GM18508 (cell line): ENCODE results near the gene NDUFS8.
"Not testable (repeated sequence)": the region's sequence is repeated elsewhere in the genome, so short reads cannot be mapped to it uniquely, and the experiment has no call there.

Source experiments
- ATAC-seq: cut with Tn5 transposase; IDR thresholded peaks from one replicate; pipeline ENCODE4 v1.9.1; 2021; ENCODE audit warnings: moderate number of reproducible peaks; ENCODE audit not compliant: insufficient read depth, unreplicated experiment

The NDUFS8 gene

DNA sequence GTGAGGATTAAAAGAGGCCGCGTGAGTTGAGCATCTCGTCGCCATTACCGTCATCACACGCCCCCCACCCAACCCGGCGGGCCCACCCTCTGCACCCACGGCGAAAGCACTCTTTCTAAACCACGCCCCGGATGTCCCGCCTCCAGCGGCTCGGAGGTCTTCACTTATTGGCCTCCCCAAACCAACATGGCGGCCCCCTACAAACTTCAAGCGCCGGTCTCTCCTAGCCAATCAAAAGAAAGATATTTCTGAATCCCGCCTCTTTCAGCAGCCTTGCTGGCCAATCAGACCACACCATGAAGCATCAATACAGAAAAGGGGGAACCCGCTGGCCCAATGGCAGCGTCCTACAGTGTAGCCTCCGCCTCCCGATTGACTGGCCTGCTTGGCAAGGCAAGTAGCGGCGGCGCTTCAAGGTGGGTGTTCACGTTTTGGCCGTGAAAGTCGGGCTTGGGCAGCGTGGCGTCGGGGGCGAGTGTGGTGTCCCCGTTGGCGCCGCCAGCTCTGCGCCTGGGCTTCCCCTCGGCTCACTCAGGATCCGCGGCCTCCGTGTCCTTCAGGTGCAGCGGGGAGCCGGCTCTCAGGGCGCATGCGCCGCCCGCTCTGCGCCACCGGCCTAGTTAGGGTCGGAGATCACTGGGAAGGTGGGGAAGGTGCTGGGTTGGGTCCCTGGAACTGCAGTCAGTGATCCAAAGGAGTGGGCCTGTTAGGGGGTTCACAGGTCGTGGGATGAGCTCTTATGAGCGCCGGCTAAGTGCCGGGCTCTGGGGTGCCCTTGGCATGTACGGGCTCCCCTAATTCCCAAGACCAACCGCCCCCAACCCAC lies at the start of gene NDUFS8:
TSS of gene NDUFS8 (plus strand) at position 364 of the 826 bp plus-strand sequence. CDS start 1,471 bp downstream, outside the sequence.
- peak; percentile 77 for ATAC-seq

DNA sequence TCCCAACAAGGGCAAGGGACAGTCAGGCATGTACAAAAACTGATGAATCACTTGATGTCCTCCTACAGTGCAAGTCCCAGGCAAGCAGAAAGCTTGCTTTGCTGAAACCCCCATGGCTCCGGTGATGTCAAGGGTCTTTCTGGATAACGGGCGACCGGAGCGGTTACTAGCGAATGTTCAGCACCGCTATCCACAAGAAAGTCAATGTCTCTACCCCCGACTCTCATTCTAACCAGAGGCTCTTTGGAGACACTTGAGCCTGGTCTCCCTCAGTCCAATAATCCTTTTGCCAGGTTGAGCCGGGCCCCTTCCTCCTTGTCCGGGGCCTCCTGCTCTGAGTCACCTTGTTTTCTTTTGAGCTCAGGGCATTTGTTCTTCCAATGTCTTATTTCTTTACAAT lies 49.3 kb upstream of the NDUFS8 start:
- ATAC-seq, result not testable (repeated sequence)

DNA sequence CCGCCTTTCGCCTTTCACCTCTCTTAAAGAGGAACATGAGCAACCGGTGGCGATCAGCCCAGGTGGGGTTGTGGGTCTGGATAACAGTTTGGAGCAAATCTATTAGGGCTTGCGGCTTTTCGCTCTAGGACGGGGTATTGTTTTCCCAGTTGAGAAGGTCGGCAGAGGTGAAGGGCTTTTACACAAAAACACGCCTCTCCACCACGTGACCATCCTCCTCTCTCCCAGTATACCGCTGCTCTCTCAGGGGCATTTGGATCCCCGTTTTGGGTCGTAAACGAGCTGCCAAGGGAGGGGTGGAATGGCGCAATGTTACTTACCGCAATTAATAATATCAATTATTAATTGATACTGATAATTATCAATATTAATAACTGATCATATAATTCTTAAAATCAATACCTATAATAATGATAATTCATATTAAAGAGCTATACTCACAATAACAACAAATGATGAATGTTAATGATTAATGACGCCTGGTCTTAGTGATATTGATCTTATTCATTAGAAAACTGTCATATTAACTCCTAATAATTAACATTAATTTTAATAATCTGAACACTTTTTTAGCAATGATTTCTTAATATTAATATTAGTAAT lies 48.1 kb upstream of the NDUFS8 start:
- ATAC-seq, result not testable (repeated sequence)

DNA sequence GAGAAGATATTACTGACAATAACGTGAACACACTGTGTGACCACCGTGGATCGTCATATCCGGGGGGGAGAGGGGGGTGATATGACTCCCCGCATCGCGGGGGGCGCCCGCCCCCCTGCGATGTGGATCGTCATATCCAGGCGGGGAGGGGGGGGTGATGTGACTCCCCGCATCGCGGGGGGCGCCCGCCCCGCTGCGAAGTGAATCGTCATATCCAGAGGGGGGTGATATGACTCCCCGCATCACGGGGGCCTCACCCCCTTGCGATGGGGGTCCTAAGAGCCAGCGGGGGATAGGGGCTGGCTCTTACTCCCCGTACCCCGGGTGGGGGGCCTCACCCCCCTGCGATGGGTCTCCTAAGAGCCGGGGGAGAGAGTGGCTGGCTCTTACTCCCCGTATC lies 46.5 kb upstream of the NDUFS8 start:
- ATAC-seq, result no peak

DNA sequence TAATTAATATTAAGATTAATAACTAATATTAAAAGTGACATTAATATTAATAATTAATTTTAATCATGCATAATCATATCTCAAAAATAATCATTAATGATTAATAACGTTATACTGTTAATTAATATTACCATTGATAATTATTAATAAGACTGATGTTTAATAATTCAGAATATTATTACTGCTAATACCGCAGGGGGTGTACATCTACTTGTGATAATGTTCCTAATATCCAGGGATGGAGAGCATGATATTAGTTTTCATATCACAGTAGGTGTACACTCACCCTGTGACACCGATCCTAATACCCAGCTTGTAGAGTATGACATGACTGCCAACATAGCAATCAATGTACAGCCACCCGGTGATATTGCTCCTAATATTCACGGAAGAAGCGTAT lies 45.2 kb upstream of the NDUFS8 start:
- not testable (repeated sequence) for ATAC-seq

DNA sequence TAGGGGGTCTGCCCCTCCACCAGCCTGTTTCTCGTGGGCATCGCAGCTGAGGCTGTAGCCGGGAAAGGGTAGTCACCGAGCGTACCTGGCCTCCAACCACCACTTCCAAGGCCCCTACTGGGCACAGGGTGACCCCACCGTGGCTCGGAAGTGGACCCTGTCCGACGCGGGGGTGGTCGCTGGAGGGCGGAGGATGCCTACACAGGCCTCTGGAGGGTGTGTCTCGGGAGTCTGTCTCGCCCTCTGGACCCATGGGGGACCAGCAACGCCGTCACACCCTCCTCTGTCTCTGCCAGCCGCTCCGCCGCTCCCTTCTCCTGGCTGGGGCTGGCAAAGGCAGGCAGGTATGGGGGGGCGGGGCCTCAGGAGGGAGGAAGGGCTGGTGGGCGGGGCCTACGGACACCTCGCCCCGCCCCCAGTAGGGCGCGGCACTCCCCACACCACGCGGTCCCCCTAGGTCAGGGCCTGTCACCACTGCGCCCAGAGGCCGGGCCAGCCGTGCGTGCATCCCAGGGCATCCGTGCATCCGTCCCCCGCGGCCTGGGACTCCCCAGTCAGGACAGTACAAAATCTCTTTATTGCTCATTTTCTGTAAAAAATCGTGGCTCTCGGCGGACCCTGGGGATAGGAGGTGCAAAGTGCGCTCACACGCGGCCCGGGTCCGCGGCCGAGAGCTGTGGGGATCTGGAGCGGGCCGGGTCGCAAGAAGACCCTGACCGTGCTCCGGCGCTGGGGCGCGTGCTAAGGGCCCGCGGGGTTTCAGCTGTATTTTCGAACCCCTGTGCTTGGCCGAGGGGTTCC lies 39.7 kb upstream of the NDUFS8 start:
- ATAC-seq, result not testable (repeated sequence)

DNA sequence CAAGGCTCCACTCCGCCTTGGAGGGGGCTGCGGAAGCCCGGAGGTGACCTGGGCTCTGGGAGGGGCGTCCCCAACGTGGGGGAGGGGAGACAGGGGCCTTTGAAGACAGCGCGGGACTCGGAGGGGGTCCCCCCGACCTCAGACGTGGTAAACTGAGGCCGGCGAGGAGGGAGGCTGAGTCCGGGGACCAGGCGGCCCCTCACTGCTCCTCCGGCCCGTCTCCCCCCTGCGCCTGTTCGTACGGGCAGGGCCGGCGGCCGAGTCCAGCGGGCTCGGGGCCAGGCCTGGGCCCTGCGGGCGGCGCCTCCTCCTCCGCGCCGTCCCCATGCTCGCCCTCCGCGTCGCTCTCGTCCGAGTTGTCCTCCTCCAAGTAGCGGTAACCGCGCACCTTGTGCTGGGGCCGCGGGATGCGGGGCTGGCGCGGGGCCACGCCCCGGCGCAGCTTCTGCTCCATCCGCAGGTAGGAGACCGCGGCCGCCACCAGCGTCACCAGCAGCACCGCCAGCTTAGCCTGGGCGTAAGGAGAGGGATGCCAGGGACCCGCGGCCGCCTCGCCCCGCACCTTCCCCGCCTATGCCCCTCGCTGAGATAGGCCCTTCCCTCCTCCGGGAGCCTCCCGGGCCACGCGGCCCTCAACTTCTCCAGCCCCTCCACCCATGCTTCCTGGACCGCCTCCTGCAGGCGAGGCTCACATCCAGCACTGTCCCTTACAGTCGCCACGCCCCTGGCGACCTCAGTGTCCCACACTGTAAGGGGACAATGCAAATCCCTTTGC lies 38.9 kb upstream of the NDUFS8 start:
- ATAC-seq, result not testable (repeated sequence)

DNA sequence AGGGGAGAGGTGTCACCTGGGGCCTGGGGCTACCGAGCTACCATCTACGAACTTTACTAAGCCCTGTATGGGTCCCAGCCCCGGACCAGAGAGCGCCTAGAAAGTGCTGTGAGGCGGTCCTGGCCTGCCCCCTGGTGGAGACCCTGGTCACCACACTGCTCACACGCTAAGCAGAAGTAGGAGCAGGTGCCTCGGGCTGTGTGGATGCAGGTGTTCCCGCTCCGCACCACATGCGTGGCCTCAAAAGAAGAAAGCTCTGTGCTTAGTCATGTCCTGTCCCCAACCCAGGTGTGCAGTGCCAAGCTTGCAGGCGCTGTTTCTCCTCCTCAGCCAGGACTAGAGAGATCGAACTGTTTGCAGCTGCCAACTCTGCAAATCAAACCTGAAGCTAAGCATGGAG lies 36.7 kb upstream of the NDUFS8 start:
- ATAC-seq, result not testable (repeated sequence)

DNA sequence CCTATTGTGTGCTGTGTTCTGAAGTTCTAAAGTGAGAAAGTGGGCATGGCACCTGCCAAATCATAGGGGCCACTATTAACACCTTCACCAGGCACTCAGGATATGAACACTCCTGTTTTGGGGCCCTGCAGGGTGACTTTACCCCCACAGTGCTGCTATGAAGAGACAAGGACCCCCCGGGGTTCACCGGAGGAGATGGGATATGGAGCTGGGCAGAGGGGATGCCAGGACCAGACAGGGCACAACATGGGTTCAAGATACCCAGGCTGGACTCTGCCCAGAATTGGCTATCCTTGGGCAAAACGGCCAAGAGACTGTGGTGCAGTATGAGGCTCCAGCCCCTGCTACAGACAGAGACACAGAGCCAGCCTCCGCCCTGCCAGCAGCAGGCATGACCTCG lies 36.1 kb upstream of the NDUFS8 start:
- not testable (repeated sequence) for ATAC-seq

DNA sequence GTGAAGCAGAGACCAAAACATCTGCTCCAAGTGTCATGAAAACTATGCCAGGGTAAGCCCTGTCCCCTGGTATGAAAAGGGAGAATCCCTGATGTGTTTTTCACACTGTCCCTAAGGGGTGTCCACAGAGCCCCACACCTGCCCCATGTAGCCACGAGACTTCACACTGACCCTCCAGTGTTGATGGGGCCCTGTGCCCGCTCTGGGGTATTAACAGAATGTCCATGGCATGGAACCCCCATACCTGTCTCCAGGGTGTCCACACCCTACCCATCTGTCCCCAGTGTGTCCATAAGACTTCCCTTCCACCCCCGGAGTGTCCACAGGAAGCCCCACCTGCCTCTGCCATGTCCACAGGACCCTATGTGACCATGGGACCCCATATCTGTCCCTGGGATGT lies 35.4 kb upstream of the NDUFS8 start:
- ATAC-seq, result not testable (repeated sequence)

DNA sequence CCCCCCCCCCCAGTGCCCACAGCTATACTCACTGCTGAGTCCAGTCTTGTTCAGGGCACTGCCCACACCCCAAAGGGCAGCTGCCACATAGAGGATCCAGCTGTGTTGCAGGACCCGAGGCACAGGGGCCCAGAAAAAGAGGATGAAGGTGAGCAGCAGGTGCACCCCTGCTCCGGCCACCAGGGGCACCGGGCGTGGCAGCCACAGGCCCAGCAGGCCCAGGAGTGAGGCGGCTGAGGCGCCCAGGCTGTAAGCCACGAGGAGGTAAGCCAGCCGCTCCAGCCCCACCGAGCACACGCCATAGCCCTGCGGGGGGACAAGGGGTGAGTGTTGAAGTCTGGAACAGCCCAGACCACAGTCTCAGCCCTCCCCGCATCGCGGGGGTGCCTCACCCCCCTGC lies 34.9 kb upstream of the NDUFS8 start:
- ATAC-seq, result not testable (repeated sequence)

DNA sequence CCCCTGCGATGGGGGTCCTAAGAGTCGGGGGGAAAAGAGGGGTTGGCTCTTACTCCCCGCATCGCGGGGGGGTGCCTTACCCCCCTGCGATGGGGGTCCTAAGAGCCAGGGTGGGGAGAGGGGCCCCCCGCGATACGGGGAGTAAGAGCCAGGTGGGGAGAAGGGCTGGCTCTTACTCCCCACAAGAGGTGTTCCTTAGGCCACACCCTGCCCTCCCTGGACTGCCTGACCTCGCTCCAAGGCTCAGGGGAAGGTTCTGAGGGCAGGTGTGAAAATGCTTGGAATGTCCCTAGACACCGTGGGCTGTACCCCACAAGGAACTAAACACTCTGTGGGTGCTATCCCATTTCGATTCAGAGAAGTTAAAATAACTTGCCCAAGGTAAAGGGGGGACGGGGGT lies 34.4 kb upstream of the NDUFS8 start:
- ATAC-seq, result no peak

DNA sequence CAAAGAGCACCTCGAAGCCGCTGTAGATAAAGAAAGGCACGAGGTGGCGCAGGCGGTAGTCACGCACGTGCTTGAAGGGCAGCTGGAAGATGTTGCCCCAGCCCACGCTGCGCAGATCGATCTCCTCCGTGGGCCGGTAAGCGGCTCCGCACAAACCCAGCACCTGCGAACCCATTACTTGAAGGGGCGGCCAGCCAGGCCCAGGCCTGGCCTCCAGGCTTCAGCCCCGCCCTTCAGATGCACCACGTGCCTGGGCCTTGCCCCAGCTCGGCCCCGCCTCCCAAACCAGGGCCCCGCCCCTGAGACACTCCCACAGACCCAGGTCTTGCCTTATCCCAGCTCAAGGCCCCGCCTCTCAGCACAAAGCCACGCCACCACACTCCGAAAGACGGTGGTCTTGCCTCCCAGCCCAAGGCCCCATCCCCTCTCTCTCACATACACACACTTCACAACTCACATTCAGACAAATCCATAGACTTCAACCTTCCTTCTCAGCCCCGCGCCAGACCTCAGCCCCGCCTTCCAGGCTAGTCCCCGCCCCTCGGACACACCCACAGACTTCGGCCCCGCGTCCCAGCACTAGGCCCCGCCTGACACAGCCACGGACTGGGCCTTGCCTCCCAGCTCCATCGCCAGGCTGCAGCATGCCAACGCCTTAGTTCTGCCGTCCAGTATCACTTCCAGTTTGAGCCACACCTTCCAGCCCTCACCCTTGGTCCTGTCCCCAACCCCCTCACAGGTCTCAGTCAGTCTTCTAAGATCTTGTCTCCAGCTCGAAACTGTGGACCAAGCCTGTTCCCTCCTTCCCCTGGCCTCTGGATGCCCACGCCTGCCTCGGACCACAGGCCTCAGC lies 33.6 kb upstream of the NDUFS8 start:
- ATAC-seq, result no peak

DNA sequence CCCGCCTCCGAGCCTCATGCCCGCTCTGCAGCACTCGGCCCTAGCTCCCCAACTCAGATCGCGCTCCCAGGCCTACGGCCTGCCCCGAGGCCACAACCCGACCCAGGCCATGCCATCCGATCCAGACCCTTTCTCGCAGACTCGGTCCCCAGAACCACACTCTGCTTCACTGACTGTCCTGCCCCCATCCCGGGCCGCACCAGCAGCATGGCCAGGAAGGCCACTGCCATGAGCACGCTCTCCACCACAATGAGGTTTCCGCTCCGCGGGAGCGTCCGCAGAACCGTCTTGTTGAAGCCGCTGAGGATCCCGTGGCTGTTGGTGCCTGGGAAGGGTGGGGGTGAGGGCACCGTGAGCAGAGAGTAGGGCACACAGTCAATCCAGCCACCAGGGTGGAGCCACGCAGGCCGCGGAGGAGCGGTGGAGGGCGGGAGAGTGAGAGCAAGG lies 33.0 kb upstream of the NDUFS8 start:
- no peak for ATAC-seq

DNA sequence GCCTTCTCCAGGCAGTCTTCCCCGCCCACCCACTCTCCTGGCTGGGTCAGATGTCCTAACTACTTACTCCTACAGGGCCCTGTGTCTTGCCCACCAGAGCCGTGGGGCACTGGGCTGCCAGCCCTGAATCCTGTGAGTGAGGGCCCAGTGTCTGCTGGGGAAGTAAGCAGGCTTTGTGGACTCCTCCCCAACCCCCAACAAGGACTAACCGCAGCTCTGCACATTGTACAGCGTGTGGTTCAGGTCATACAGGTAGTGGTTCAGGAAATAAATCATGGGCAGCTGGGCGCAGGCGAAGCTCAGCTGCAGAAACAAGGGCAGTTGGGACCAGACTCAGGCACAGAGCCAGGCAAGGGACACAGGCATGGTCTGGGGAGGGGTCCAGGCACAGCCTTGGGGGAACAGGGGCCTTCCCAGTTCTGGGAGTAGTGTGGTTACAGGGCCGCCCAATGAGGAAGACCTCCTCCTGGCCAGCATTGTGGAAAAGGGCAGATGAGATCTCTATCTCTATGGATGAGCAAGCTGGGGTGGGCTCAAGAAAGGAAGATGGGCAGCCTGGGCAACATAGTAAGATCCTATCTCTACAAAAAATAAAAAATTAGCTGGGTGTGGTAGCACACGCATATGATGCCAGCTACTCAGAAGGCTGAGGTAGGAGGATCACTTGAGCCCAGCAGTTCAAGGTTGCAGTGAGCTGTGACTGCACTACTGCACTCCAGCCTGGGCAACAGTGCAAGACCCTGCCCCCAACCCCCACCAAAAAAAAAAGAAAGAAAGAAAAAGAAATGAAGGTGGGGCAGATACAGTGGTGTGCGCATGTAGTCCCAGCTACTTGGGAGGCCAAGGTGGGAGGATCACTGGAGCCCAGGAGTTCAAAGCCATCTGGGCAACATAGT lies 32.1 kb upstream of the NDUFS8 start:
- no peak for ATAC-seq

DNA sequence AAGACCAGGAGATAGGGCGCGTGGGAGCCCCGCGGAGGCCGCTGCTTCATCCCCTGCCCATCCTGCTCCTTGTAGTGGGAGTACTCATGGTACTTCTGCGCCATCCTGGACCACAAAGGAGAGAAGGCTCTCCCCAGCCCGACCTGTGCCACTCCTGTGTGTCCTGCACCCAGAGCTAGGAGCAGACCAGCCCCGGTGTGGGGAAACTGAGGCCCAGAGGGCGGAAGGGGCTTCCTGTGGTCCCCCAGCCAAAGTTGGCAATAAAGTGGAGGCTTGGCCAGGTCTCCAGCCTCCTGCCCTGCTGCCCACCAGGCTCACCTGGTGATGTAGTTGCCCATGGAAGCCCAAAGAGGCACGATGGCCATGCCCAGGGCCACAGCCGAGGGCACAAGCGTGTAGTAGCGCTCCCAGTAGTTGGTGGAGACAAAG lies 31.3 kb upstream of the NDUFS8 start:
- ATAC-seq, result no peak

DNA sequence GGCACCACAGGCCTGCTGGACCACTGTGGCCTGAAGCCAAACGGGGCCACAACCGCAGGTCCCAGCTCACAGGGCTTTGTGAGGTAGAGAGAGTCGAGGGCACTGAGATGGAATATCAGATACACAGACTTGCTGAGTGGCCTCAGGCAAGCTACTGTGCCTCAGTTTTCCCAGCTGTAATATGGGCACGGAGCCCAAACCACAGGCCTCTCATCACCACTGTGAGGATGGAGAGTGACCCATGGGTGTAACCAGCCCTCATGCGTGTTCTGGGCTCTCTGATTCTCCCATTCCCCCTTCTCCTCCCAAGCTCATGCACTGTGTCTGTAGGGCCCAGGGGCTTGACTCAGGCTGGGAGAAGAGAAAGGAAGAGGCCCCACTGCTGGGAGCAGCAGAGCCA lies 30.8 kb upstream of the NDUFS8 start:
- no peak for ATAC-seq

DNA sequence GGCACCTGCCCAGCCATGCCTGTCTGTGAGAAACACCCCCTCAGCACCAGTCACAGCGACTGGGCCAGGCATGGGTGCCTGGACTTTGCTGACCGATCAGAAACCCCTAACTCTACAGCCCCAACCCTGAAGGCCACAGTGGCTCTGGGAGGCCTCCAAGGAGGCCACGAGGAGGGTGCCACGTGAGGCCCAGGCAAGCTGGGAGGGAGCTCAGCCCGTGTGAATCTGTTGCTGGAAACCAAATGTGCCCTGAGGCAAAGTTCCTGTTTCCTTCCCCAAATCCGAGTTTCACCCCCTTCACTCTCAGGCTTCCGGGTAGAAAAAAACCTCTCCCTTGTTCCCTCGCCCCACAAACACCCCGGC lies 27.9 kb upstream of the NDUFS8 start:
- no peak for ATAC-seq
